UCSD-AML1 (cell line): ENCODE measurements around the gene PAX9.

ENCODE experiments used
- DNase-seq: peaks from one replicate; lab custom pipeline; 2025; ENCODE audit not compliant: unreplicated experiment; lab: John Stamatoyannopoulos, UW

The PAX9 gene

DNA sequence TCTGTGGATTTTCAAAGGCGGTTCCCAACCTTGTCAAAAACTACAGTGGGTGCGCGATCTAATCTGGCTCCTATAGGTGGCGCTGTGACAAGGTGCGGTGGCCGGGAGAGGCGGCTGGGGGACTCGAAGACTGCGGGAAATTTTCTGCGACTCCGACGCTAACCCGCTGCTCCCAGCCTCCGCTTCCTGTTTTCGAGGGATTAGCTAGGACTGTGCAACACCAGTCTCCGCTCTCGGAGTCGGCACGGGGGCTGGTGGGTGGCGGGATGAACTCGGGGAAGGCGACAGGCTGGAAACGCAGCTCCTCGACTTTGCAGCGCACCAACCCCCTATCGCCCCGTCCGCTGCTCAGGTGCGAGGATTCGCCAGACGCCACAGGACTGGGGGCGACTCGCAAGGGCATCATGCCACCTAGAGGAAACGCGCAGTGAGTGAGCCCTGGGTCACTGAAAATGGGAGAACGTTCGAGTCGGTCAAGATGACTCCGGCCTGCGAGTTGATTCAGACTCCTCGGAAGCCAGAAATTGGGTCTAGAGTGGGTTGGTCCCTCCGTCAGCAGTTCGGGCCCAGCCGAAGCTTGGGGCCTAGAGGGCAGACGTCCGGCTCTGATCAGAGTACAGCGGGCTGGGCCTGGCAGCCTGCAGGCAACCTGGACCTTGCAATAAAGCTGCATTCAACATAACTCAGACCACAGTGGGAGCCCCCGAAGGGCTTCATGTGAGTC, 5.5 kb upstream of the PAX9 start:
- no peak for DNase-seq

DNA sequence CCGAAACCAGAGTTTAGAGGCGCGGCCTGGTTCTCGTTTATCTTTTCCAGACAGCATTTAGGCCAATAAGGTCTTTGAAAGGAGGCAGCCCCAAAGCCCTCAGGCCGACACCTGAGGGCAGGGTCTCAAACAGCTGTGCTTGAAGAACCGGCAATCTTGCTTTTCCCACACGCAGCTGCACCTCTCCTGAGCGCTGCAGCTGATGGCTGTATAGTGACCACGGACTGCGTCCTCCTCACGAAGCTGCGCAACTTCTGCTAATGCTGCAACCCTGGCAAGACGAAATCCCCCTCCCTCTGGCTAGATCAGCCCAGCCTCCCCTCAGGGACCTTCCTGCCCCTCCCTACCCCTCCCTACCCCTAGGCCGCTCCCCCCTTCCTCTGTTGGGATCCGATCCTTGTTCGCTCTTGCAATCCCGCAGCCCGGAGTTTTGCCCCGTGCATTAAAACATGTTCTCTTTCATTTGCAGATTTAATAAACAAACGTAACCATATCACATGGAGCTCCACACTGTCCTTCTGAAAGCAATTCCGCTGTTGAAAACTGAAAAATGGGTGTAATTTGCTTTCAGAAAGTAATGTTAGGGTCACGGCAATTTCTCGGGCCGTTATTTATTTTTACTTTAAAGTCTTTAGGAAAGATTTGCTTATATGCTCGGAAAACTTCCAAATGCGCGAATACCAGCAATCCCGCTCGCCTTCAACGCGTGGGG, 4.8 kb upstream of the PAX9 start:
- DNase-seq, result no peak

DNA sequence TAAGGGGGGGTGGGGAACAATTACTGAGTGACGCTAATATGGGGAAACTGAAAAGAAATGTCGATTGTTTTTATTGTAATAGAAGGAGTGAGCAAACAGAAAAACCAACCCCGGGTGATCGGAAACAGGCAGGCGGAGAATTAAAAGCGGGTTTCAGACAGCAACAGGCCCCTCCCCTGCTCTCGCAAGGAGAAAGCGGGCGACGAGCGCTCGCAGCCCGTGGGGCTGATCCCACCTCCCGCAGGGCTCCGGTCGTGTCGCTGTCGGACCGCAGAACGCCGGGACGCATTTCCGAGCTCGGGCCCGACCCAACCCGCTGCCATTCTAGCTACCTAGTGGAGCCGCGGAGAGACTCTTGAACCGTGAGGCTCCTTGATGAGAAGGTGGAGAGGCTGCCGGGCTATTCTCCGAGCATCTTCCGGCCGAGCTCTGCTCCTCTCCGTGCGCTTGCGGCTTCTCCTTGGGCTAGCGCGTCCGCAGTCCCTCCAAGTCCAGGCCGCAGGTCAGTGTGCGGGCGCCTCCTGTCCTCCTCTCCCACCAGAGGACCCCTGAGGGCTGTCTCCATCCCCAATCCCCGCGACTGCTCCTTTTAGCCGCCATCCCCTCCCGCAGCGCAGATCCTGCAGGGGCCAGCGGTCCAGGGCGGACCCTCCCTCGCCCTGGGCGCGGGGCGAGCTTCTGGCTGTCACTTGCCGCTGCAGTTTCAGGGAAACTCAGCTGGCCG, 4.1 kb upstream of the PAX9 start:
- DNase-seq, result no peak

DNA sequence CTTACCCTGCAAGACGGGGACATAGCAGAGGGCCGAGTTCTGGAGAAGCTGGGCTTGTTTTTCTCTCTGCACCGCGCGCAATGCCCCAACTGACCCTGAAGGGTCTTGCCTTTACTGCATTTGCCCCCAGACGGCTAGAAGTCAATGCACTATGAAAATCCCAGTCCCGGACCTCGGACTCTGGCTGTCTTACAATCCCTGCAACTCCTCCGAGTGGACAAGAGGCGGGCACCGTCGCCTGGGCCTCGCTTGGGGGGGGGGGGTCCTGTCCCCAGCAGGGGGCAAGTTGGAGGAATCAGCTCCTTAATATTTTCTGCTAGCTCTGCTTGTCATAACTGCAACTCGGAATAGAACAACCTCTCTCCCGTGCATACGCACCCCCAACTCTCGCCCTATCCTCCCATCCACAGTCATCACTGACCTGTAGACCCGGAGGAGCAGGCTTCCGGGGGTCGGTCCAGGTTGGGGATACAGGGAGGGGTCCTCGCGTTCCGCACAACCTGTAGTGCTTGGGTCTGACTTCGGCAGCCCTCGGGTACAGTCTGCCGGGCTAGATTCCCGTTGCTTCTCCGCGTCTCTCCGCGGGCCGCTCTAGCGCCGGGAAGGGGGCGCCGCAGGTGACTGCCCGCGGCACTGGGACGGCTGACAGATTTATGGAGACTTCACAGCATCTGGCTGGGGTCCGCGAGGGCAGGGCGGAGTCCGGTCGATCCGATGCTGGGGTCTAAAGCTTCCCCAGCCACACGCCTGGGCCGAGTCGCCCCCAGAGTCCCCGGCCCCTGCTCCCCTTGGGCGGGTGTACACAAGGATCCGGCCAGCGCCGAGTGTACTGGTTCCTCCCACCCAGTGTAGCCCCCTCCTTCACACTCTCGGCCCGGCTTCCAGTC, 3.3 kb upstream of the PAX9 start:
- no peak for DNase-seq

DNA sequence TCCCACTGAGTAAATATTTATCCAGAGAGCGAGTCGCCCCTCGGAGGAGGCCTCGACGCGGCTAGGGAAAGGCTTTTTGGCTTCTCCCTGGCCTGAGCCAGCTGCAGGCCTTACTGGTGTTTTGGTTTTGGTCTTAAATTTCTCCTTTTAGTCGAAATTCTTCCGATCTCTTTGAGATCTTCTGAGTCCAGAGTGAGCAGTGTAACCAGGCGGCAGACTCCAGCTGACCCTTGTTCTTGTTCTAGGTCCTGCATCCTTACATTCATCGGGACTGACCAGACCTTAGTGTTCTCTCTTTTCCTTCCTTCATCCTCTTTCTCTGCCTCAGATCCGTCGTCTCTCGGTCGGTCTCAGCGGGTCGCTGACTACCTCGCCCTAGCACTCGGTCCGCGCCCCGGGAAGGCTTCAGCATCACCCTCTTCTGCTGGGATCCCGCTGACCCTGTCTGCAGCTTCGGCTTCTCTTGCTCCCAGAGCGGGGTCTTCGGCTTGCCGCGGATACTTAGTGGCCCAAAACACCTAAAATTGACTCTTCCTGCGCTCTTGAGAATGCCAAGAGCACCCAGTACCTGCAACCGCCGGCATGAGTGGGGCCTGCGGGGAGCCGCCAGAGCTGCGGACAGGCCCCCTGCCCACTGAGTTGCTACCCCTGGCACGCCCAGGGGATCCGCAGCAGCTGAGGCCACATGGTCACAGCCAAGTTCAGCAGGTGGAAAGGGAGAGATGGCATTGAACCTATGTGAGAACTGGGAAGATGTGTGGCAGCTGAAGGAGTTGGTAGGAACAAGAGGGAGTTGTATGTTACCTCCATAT, 2.4 kb upstream of the PAX9 start:
- DNase-seq, result no peak

DNA sequence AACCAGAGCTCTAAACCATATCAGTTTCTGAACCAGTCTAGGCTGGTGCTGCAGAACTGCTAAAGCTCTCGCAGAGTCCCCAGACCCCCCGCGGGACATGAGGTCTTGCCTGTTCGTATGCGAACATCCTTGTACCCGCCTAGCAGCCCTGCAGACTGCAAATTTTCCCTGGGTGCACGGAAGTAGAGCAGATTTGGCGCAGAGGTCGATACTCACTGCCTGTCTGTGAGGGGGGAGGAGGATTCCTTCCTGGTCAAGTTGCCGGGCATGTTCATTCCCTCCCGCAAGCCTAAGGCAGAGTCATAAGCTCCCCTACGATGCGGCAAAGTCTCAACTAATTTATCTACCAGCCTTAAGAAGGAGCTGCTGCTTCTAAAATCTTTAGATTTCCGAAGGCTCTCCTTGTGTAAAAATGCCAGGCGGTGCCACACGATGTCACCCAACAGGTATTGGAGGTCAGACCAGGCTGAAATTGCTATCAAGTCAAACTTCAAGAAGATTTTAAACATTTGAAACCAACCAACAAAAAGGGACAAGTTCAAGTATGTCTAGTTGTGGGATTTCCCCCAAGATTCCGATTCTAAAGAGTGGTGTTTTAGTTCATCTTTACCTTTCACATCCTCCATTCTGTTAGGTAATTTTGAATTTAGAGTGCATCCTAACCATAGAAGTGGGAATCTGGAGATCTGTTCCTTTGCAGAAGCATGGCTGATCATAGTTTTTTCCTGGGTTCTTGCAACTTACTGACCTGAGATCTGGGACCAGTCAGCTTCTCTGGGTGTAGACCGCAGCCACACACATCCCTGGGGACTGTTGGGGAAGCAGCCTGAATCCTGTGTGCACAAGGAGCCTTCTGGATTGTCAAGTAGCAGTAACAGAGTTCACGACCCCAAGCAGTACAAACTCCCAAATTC, 1.6 kb upstream of the PAX9 start:
- DNase-seq, result no peak

DNA sequence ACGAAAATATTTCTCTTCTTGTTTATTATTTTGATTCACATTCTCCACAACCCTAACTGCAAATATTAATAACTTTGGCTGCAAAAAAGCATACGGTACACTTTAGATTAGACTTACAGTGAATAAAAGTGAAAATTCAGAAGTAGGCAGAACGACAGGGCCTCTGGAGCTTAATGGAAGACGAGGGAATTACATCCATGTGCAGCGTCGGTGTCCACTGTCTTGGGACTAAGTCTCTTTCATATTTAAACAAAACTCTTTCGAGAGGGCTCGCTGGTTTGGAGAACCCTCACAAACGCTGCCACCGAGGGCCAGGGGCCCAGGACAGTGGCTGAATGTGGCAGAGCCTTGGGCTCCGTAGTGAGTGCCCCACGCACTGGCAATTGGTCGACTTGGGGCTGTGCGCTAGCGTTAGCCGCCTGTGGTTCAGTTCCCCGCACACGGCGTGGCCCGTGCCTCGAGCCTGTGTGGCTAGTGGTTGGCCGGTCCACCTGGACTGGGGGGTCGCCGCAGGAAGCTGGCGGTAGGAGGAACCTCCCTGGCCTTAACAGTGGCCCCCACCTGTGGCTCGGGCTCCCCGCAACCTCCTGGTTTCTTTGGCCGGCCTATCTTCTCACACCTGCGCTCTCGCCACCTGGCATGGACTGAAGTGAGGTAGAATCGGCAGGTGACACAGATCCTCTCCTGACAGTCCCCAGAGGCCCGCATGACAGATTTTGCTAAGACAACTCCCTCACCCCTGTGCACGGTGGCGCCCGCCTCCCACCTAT, 739 bp upstream of the PAX9 start:
- DNase-seq, result no peak

- DNase-seq, result no peak
Observed at GRCh38 chr14:36662258-36662542, 540 bp downstream of the PAX9 start.

- DNase-seq, result no peak
Observed at GRCh38 chr14:36662543-36663403, 1.1 kb downstream of the PAX9 start.

GRCh38 chr14:36663404-36664321, 2.0 kb downstream of the PAX9 start:
- no peak for DNase-seq

- DNase-seq, result no peak
Observed at GRCh38 chr14:36664322-36665193, 2.9 kb downstream of the PAX9 start.

DNA sequence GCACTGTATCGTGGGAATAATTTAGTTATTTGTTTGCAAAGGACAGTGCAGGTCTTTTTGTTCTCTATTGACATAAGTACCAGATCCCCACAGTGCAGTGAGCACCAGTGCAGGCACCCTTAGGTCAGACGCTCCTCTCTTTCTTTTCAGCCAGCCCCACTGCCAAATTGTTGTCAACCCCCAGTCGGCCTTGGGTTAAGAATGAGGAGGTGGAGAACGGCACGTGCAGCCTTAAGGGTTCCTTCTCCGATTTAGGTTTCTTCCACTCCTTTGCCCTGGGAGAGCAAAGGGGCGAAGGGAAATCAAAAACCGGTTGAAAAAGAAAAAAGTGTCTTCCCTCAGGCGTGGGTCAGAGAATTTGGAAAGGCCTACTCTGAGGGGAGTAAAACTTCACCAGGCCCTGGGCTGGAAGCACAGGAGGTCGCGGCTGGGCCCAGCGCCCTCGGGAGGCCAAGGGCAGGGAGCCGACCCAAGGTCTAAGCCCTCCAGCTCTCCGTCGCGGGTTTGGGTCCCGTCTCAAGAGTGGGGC, 4.3 kb downstream of the PAX9 start:
- no peak for DNase-seq

DNA sequence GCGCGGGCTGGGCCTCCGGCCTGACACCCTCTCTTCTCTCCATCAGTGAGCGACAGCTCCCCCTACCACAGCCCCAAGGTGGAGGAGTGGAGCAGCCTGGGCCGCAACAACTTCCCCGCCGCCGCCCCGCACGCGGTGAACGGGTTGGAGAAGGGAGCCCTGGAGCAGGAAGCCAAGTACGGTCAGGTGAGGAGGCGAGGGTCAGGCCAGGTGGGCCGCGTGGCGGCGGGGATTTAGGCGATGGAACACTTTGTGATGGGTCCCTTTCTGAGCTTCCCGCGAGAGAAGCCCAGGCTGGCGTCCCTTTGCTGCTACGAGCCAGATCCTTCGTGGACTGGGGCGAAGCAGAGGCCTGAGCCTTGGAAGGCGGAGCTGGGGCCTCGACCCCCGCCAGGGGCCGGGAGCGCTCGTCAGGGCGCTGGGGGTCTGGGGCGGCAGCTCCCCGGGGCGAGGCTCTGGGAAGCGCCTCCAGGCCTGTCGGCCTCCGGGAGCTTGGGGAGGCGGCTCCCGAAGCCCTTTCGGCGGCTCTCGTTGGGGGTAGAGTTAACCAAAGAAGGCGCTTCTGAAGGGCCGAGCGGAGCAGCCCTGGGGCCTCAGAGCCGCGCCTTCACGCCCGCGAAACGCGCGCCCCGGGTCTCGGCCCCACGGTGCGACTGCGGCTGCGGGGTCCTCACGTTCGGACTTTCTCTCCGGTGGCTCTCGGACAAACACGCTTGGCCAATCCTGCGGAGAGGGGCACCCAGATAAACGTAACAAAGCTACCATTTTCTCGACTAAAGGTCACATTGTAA, 5.0 kb downstream of the PAX9 start:
- no peak for DNase-seq

DNA sequence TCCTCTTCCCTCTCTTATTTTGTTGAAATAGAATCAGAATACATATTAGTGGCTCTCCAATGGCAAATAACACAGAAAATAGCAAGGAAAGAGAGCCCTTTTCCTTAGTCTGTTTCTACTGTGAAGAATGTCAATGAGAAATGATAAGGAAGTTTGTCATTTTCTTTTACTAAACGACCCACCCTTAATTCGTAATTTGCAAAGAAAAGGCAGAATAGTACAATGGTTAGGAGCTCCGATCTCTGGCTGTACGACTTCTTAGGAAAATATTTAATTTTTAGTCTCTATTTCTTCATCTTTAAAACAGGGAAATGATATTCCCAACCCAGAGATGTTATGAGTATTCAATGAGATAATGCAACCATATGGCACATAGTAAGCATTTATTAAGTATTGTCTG, 6.0 kb downstream of the PAX9 start:
- no peak for DNase-seq

DNA sequence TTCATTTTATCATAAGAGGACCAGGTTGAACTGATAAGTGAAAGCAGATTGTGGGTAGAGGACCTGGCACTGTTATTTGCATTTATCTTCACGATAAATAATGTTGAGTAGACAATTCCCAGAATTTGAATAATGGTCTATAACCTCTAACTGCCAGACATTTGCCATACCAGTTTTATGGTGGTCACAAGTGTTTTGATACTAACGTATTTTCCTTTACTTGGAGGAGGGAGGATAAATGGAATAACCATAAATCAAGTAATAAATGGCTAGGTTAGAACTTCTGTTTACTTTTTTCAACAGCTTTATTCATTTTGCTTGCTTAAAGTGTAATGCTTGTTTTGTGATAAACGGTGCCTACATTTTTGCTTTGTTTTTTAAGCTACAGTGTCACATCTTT, 9.5 kb downstream of the PAX9 start:
- no peak for DNase-seq
